GM04503 (cell line): Measurements from ENCODE around the gene MTMR8.

ENCODE experiments used
- DNase-seq: peaks from one replicate; pipeline ENCODE4 v3.0.0-alpha.2; 2012; ENCODE audit warnings: low read depth

MTMR8 gene

DNA sequence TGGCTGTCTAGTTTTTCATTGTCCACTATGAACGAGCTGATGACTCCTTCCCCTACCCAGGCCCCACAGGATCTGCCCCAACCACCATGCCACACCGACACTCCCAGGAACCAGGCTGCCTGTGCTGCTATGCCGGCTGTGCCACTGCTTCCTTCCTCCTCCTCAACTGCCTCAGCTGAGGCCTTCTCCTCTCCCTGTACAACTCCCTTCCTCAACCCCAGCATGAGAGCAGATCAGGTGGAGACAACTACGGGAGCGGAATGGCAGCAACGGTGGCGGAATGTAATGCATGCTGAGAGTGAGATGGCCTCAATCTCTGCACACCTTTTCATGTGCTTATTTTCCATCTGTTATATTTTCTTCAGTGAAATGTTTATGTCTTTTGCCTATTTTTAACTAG lies 88.5 kb downstream of the MTMR8 start:
- no peak for DNase-seq

DNA sequence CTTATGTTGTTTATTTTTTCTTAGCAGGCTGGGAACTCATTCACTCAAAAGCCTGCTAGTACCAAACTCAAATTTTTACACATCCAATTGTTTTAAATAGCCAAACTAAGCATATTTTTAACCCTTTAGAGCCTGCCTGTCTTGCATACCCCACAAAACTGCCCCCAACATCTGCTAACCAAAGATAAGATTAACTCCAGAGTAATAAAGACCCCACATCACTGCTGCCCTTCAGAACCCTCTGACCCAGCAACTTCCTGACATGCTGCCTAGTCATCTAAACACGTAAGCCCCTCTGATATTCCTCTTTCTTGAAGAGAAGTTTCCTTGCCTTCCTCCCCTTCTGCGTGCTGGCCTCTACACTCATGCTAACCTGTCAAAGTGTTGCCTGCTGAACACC lies 104.1 kb downstream of the MTMR8 start:
- no peak for DNase-seq

DNA sequence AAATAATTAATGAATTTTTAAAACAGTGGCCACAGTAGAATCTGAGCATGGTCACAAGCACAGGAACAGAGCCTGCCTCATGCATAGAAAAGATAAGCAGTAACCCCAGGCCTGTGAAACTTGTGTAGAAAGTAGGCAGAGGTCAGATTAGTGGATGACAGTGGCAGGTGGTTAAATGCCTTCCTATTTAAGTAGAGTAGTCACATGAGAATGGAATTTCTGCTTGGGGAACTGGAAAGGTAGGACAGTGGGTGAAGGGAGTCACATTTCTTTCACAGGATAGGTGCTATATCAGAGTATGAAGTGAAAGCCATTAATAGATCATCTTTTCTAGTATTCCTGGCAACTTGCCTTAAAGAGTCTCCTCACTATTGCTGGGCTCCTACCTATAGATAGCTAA lies 130.0 kb downstream of the MTMR8 start:
- DNase-seq = no peak

DNA sequence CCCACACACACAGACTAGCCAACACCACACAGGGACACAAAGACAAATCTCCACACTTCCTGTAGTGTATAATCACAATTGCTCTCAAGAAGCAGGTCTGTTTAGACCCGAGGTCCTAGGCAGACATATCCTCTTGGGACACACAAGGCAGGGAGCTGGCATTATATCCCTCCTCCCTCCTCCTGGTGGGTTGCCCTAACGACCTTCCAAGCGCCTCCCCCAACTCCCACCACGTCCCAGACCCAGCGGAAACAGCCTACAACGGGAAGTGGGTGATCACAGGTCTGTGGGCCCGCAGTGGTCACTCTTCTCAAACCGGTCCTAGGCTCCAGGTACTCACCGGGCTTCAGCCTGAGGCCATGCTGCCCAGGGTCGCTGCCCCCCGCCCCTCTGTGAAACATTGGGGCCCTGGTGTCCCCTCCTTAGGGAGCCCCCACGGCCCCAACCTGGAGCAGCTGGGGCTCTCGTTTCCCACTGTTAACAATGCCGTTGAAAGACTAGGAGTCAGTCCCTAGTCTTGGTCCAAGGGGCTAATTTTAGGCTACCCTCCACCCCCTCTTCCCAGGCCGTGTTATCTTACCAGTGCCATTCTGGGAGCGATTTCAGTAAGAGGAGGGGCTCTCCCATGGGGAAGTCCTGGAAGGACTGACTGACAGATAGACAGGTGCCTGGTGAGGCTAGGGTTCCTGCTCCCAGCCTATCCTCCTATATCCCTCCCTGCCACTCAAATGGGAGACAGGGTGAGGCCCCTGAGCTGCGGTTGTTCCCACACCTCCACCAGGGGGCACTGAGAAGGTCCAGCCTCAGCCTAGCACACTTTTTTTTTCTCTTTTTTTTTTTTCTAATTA lies 164.9 kb downstream of the MTMR8 start, which contains the start of gene ASB12:
Gene ASB12 (minus strand): TSS at position 485 of the 848 bp plus-strand sequence. CDS start 4,957 bp downstream, outside the sequence.
- no peak for DNase-seq

DNA sequence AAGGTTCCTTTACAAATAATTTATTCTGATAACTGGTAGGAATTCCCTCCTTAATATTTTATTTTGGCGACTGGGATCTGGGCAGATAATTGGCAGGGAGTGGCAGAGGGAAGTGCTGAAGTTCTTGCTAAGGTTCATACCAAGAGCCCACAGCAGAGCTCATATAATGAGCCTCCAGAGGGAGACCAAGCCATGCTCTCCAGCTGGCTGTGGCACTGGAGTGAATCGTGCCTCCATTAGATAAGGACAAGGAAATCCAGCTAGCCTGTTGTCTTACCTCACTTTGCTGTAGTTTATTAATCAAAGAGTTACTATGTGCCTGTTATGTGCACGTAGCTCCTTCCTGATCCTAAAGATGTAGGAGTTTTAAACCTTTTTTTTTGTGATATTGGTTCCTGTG lies 166.1 kb downstream of the MTMR8 start:
- DNase-seq = no peak
